Transverse colon (tissue), 4 donors: ENCODE results near the gene MPP1. TPM values are rescaled to one million over a fixed set of nuclear protein-coding genes. Genes with fewer than 3 reads are reported as not detected.

Source experiments
- DNase-seq: peaks from one replicate; pipeline ENCODE4 v3.0.0-alpha.2; 2019
- H3K27ac ChIP-seq, 4 donors: fragments of 200-600 bp; sonication (generic); 2 replicates each; pipeline ENCODE4 v1.5.1; 2016 to 2018; ENCODE audit warnings: inconsistent platforms in 4 of 4
- H3K27me3 ChIP-seq: fragments of 200-600 bp; sonication (generic); 2 replicates; pipeline ENCODE4 v1.5.1; 2017; ENCODE audit warnings: inconsistent platforms
- H3K36me3 ChIP-seq, 4 donors: fragments of 200-600 bp; sonication (generic); 2 replicates each; pipeline ENCODE4 v1.5.1; 2017 to 2019; ENCODE audit warnings: inconsistent platforms in 4 of 4
- H3K4me1 ChIP-seq, 4 donors: fragments of 200-600 bp; sonication (generic); 2 replicates each; pipeline ENCODE4 v1.5.1; 2017 to 2020; ENCODE audit warnings: inconsistent platforms in 4 of 4
- H3K4me3 ChIP-seq, 4 donors: fragments of 200-600 bp; sonication (generic); 1 replicate in 1 of 4; 2 replicates in 3 of 4; pipeline versions ENCODE4 v1.5.1 to v1.6.1; 2017 to 2019; ENCODE audit warnings: inconsistent platforms in 4 of 4
- H3K9me3 ChIP-seq, 2 donors: fragments of 200-600 bp; sonication (generic); 2 replicates each; pipeline ENCODE4 v1.5.1; 2017 to 2019; ENCODE audit warnings: inconsistent platforms in 2 of 2
- CTCF ChIP-seq, 5 experiments: fragments of 200-600 bp in 3 of 5; fragments of 450-650 bp in 2 of 5; sonication (generic) in 3 of 5; IDR thresholded peaks; 1 replicate in 2 of 5; 2 replicates in 3 of 5; pipeline ENCODE4 v1.5.1; 2016 to 2017; ENCODE audit warnings: antibody characterized with exemption in 5 of 5, inconsistent platforms in 3 of 5, mild to moderate bottlenecking in 2 of 5, moderate library complexity in 1 of 5
- EP300 ChIP-seq: sonication (generic); formaldehyde crosslinking; IDR thresholded peaks from one replicate; pipeline ENCODE4 v1.6.1; 2017; ENCODE audit warnings: antibody characterized with exemption, low read depth
- POLR2A ChIP-seq: fragments of 450-650 bp; IDR thresholded peaks from one replicate; pipeline ENCODE4 v1.6.1; 2016; ENCODE audit warnings: antibody characterized with exemption, mild to moderate bottlenecking, moderate library complexity
- POLR2AphosphoS5 ChIP-seq, 3 donors: sonication (generic); formaldehyde crosslinking; IDR thresholded peaks; one replicate each; pipeline ENCODE4 v1.6.1; 2016; ENCODE audit warnings: antibody characterized with exemption in 3 of 3
- WGBS, 2 donors: methylation state at CpG; one replicate each; pipeline ENCODE4 v1.1.5; 2018; ENCODE audit warnings: low coverage in 1 of 2; 5-methylcytosine and 5-hydroxymethylcytosine counted together
- in situ Hi-C, 4 donors: fragments of 200-750 bp; cut with MboI; loops; one replicate each; pipeline versions ENCODE4 v1.15.0 to v1.15.1; 2017; ENCODE audit warnings: low sequenced_read_pairs in 3 of 4, low pct_ligation_motif_present in 1 of 4, low pct_unique_long_range_greater_than_20kb in 1 of 4
- intact Hi-C: fragments of 100-400 bp; cut with DNase I; formaldehyde crosslinking; loops from one replicate; pipeline ENCODE4 v1.15.1; 2023; ENCODE audit warnings: low total_unique reads
- total RNA-seq, 4 donors: library from RNA; depleted of rRNA; stranded (reverse); fragments of >200 nt; gene quantifications; one replicate each; pipeline ENCODE4 v1.1.0, GENCODE V29; 2016

Gene MPP1
- total RNA-seq, 4 donors from 2014 or later, result 28.7 to 44.1 (median 32.8) TPM

GRCh38 chrX:154815274-154815818, 10.1 kb upstream of the MPP1 start:
- intact Hi-C loops (no loop called here), in situ Hi-C loops (no loop called here)
- WGBS, 2 donors, result 44 to 58% methylated on average over 2 to 5 of the region's 5 CpGs
- H3K9me3 ChIP-seq, result no peaks in the 10 kb centered on the region
- no peak overlapping the region for H3K4me3 ChIP-seq
- no peak overlapping the region for H3K27ac ChIP-seq
- no peaks in the 10 kb centered on the region for H3K36me3 ChIP-seq
- TF ChIP-seq POLR2AphosphoS5 (IDR thresholded peaks at IDR 0.05), result no peak
- TF ChIP-seq POLR2A, result no peak
- TF ChIP-seq EP300, result no peak
- no peak for TF ChIP-seq CTCF (IDR thresholded peaks at IDR 0.05)
- no peak for DNase-seq
- H3K27me3 ChIP-seq, result no peaks in the 10 kb centered on the region
- H3K4me1 ChIP-seq, result no peaks in the 10 kb centered on the region

GRCh38 chrX:154813801-154814200, 8.5 kb upstream of the MPP1 start:
- H3K27ac ChIP-seq, result no peak overlapping the region
- in situ Hi-C loops, result no loop called here

GRCh38 chrX:154812341-154813101, 7.2 kb upstream of the MPP1 start:
- TF ChIP-seq POLR2AphosphoS5 (IDR thresholded peaks at IDR 0.05) (no peak), EP300 (no peak), CTCF (IDR thresholded peaks at IDR 0.05) (no peak), POLR2A (no peak)
- H3K36me3 ChIP-seq, result no peaks in the 10 kb centered on the region
- no peaks in the 10 kb centered on the region for H3K27me3 ChIP-seq
- intact Hi-C loops, result no loop called here
- 70 to 72% methylated on average over 2 of the region's 2 CpGs for WGBS, 2 donors
- H3K4me1 ChIP-seq, result no peaks in the 10 kb centered on the region
- H3K9me3 ChIP-seq, result no peaks in the 10 kb centered on the region
- no peak for DNase-seq
- in situ Hi-C loops, result no loop called here
- no peak overlapping the region for H3K4me3 ChIP-seq
- no peak overlapping the region for H3K27ac ChIP-seq

More at GRCh38 chrX:154813801-154814200, 8.5 kb upstream of the MPP1 start:
- Histone ChIP-seq H3K4me3 (no peak overlapping the region), H3K9me3 (no peaks in the 10 kb centered on the region), H3K4me1 (no peaks in the 10 kb centered on the region), H3K27me3 (no peaks in the 10 kb centered on the region), H3K36me3 (no peaks in the 10 kb centered on the region)
- intact Hi-C loops, result no loop called here
- WGBS, 2 donors, result 14% methylated on average over 1 of the region's 1 CpG; no CpG with 5 or more reads in 1 of the 2 donors
- no peak for TF ChIP-seq CTCF (IDR thresholded peaks at IDR 0.05)
- TF ChIP-seq EP300, result no peak
- TF ChIP-seq POLR2A, result no peak
- no peak for TF ChIP-seq POLR2AphosphoS5 (IDR thresholded peaks at IDR 0.05)
- DNase-seq, result no peak

GRCh38 chrX:154809939-154810665, 4.8 kb upstream of the MPP1 start:
- TF ChIP-seq CTCF (IDR thresholded peaks at IDR 0.05) (no peak), POLR2AphosphoS5 (IDR thresholded peaks at IDR 0.05) (no peak), POLR2A (no peak), EP300 (no peak)
- intact Hi-C loops (no loop called here), in situ Hi-C loops (no loop called here)
- Histone ChIP-seq H3K9me3 (no peaks in the 10 kb centered on the region), H3K27ac (no peak overlapping the region), H3K36me3 (no peaks in the 10 kb centered on the region), H3K27me3 (no peaks in the 10 kb centered on the region), H3K4me3 (no peak overlapping the region), H3K4me1 (peaks cover 0 to 5% (median 0%) of the 10 kb centered on the region in 4 donors)
- WGBS, 2 donors, result 72% methylated on average over 1 of the region's 1 CpG; no CpG with 5 or more reads in 1 of the 2 donors
- no peak for DNase-seq
